HepG2 (cell line): ENCODE measurements around the gene ANKRD29. TPM values are rescaled to one million over a fixed set of nuclear protein-coding genes. Genes with fewer than 3 reads are reported as not detected.
A peak's percentile ranks its signal among the peaks of the same experiment; 100 is the strongest.

Experiments
- ATAC-seq: fragments of 200-7000 bp; cut with Tn5 transposase; 3 replicates; pipeline ENCODE4 v1.9.1; 2020; ENCODE audit warnings: mild to moderate bottlenecking, moderate library complexity
- BruUV-seq: library from RNA; stranded (reverse); fragments of 400-500 nt; replicated peaks from 2 replicates; lab custom pipeline; 2021; lab: Mats Ljungman, UMichigan
- CTCF ChIA-PET: fragments of 300-600 bp; formaldehyde crosslinking; extraction: SDS; loops from one replicate; lab custom pipeline; 2021; ENCODE audit warnings: low total read pairs, inconsistent platforms, low intra/inter-chr PET ratio; lab: Yijun Ruan, JAX
- POLR2A ChIA-PET: fragments of 350-600 bp; sonication (Branson Sonifier 250); formaldehyde crosslinking; loops from one replicate; lab custom pipeline; 2020; ENCODE audit warnings: antibody characterized with exemption, inconsistent platforms; lab: Yijun Ruan, JAX
- DNase-seq: peaks from one replicate; pipeline ENCODE4 v3.0.0-alpha.2; 2015; ENCODE audit warnings: low spot score
- FAIRE-seq: peaks from 3 replicates; lab custom pipeline; 2011; peaks lifted over from hg19 to GRCh38; lab: Jason Lieb, UNC
- H2AFZ ChIP-seq: one replicate; pipeline ENCODE4 v1.6.1; 2011; ENCODE audit warnings: low read length, inconsistent platforms
- H3K27ac ChIP-seq: fragments of 300-600 bp; 3 replicates; pipeline ENCODE4 v1.8.0; 2011; ENCODE audit warnings: mixed run types, mild to moderate bottlenecking, mixed read lengths, low read length, inconsistent platforms; ENCODE audit not compliant: insufficient read depth; ENCODE audit errors: extremely low read length
- H3K27me3 ChIP-seq, 2 experiments: fragments of 200-600 bp in 1 of 2; 2 replicates in 1 of 2; 3 replicates in 1 of 2; pipeline versions ENCODE4 v1.6.0 to v1.8.0; 2011; ENCODE audit warnings: low read length in 2 of 2, mild to moderate bottlenecking in 2 of 2, moderate library complexity in 2 of 2, inconsistent platforms in 1 of 2; ENCODE audit not compliant: insufficient read depth in 2 of 2, control insufficient read depth in 1 of 2
- H3K36me3 ChIP-seq, 2 experiments: fragments of 200-600 bp in 1 of 2; replicated peaks in 1 of 2; 2 replicates in 1 of 2; 3 replicates in 1 of 2; pipeline versions ENCODE4 v1.5.1 to v1.8.0; 2011; ENCODE audit warnings: low read length in 2 of 2, inconsistent platforms in 1 of 2; ENCODE audit not compliant: insufficient read depth in 2 of 2, control insufficient read depth in 1 of 2
- H3K4me1 ChIP-seq: 2 replicates; pipeline ENCODE4 v1.5.1; 2012; ENCODE audit warnings: low read length, inconsistent platforms; ENCODE audit not compliant: insufficient read depth
- H3K4me2 ChIP-seq: 2 replicates; pipeline ENCODE4 v1.6.0; 2011; ENCODE audit warnings: low read depth, low read length, inconsistent platforms
- H3K4me3 ChIP-seq, 3 experiments: fragments of 200-600 bp in 1 of 3; sonication (generic), shearing (Covaris generic) in 1 of 3; replicated peaks in 1 of 3; 2 replicates each; pipeline ENCODE4 v1.5.1; 2011 to 2016; ENCODE audit warnings: low read length in 3 of 3, inconsistent platforms in 2 of 3, low read depth in 2 of 3, mild to moderate bottlenecking in 2 of 3, control low read depth in 1 of 3, mixed read lengths in 1 of 3; ENCODE audit not compliant: insufficient read depth in 1 of 3
- H3K79me2 ChIP-seq: one replicate; pipeline ENCODE4 v1.6.1; 2011; ENCODE audit warnings: low read length, inconsistent platforms; ENCODE audit not compliant: insufficient read depth
- H3K9ac ChIP-seq: 2 replicates; pipeline ENCODE4 v1.6.0; 2011; ENCODE audit warnings: mild to moderate bottlenecking, low read depth, low read length, inconsistent platforms; ENCODE audit not compliant: insufficient read depth
- H3K9me3 ChIP-seq: 2 replicates; pipeline ENCODE4 v1.5.1; 2012; ENCODE audit warnings: mild to moderate bottlenecking, low read length
- H4K20me1 ChIP-seq: 2 replicates; pipeline ENCODE4 v1.6.0; 2011; ENCODE audit warnings: inconsistent platforms, mild to moderate bottlenecking, low read length, moderate library complexity; ENCODE audit not compliant: insufficient read depth
- DNMT3B ChIP-seq: conservative IDR thresholded peaks from 2 replicates; pipeline ENCODE4 v1.6.1; 2016; ENCODE audit warnings: missing biosample characterization, control low read depth
- FOSL1 ChIP-seq: sonication (generic); formaldehyde crosslinking; IDR thresholded peaks from 2 replicates; pipeline ENCODE4 v1.9.0; 2021; ENCODE audit warnings: missing genetic modification reagents, borderline replicate concordance
- GFI1 ChIP-seq: sonication (generic); formaldehyde crosslinking; IDR thresholded peaks from 2 replicates; pipeline ENCODE4 v1.5.0; 2020; ENCODE audit warnings: missing genetic modification reagents, mild to moderate bottlenecking, borderline replicate concordance
- NCOA2 ChIP-seq: sonication (generic); formaldehyde crosslinking; IDR thresholded peaks from 2 replicates; pipeline ENCODE4 v1.8.0; 2022; ENCODE audit warnings: inconsistent platforms
- NFE2 ChIP-seq: sonication (generic); formaldehyde crosslinking; IDR thresholded peaks from 2 replicates; pipeline ENCODE4 v1.4.0; 2020; ENCODE audit warnings: missing genetic modification reagents
- NFYC ChIP-seq: IDR thresholded peaks from 2 replicates; pipeline ENCODE4 v1.6.1; 2016; ENCODE audit warnings: missing genetic modification reagents, missing compliant biosample characterization
- PPARG ChIP-seq: conservative IDR thresholded peaks from 2 replicates; pipeline ENCODE4 v1.6.1; 2016; ENCODE audit warnings: missing biosample characterization, missing genetic modification reagents
- STAG1 ChIP-seq: sonication (generic); formaldehyde crosslinking; IDR thresholded peaks from 2 replicates; pipeline ENCODE4 v1.4.0; 2020; ENCODE audit warnings: missing genetic modification reagents
- THAP11 ChIP-seq: IDR thresholded peaks from 2 replicates; pipeline ENCODE4 v1.6.1; 2016; ENCODE audit warnings: missing biosample characterization, missing genetic modification reagents
- ZNF251 ChIP-seq: sonication (generic); formaldehyde crosslinking; IDR thresholded peaks from 2 replicates; pipeline ENCODE4 v1.9.0; 2021; ENCODE audit warnings: mild to moderate bottlenecking, missing genetic modification reagents
- ZNF720 ChIP-seq: sonication (generic); formaldehyde crosslinking; IDR thresholded peaks from 2 replicates; pipeline ENCODE4 v1.4.0; 2020; ENCODE audit warnings: missing genetic modification reagents
- ZNF776 ChIP-seq: sonication (generic); formaldehyde crosslinking; IDR thresholded peaks from 2 replicates; pipeline ENCODE4 v1.4.0; 2020; ENCODE audit warnings: mild to moderate bottlenecking, missing genetic modification reagents
- WGBS: methylation state at CpG from one replicate; pipeline ENCODE4 v1.1.6; 2017; ENCODE audit warnings: low lambda C conversion rate; 5-methylcytosine and 5-hydroxymethylcytosine counted together
- in situ Hi-C: cut with HindIII; loops from 2 replicates; pipeline ENCODE4 v1.10.0; 2017; ENCODE audit warnings: low pct_unique_long_range_greater_than_20kb; ENCODE audit not compliant: extremely low pct_ligation_motif_present
- intact Hi-C: fragments of 100-400 bp; cut with micrococcal nuclease; formaldehyde crosslinking; loops from one replicate; pipeline ENCODE4 v1.10.0; 2022; ENCODE audit not compliant: unreplicated experiment
- polyA plus RNA-seq, 8 experiments: library from polyadenylated mRNA; depleted of rRNA in 3 of 8; stranded (reverse) in 7 of 8; unstranded in 1 of 8; fragments of >200 nt; fragmentation: Illumina TruSeq in 4 of 8; extraction: Trizol in 4 of 8; gene quantifications; 2 replicates each; pipeline versions ENCODE4 v1.2.1 to v1.2.3, GENCODE V29; 2011 to 2016; ENCODE audit warnings: low read depth in 4 of 8, missing spikeins in 1 of 8, mixed read lengths in 1 of 8; ENCODE audit not compliant: insufficient read depth in 1 of 8
- total RNA-seq, 5 experiments: library from RNA; depleted of rRNA; stranded (reverse); fragments of >200 nt; fragmentation: Illumina TruSeq; extraction: Trizol; gene quantifications; 2 replicates each; pipeline ENCODE4 v1.2.3, GENCODE V29; 2016; ENCODE audit warnings: low read depth in 1 of 5

ANKRD29 gene
- total and polyA plus RNA-seq, 2 of the 13 experiments (the other 11 are each of a cell fraction or from before 2014, with no cell fraction given): not detected

DNA sequence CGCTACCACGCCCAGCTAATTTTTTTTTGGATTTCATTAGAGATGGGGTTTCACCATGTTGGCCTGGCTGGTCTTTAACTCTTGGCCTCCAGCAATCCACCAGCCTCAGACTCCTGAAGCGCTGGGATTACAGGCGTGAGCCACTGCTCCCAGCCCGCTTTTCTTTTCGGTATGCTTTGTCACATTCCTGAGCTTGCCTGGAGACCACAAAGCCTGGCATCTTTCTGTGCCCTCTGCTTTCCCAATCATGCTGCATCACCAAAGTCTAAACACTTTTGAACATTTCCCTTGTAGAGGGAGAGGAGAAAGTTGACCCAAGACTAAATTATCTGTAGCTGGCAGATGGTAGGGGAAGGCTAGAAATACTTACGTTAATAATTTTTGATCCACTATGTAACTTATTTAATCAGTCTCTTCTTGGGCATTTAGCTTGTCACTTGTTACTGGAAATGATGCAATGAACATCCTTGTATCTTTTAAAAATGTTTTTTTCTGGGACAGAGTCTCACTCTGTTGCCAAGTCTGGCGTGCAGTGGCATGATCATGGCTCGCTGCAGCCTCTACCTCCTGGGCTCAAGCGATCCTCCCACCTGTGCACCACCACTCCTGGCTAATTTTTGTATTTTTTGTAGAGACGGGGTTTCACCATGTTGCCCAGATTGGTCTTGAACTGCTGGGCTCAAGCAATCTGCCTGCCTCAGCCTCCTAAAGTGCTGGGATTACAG lies 73.7 kb downstream of the ANKRD29 start:
- FAIRE-seq (no peak), DNase-seq (peak; percentile 31), ATAC-seq (no peak)
- BruUV-seq: no TSS peak
- Histone ChIP-seq H3K9ac (no peak overlapping the region), H3K4me3 (peak overlapping the region in 1 of 3 experiments; percentile 46; a peak in 1 of 6 replicates), H3K9me3 (no peaks in the 10 kb centered on the region), H3K4me1 (peaks cover 33% of the 10 kb centered on the region), H3K36me3 (no peaks in the 10 kb centered on the region), H2AFZ (no peak overlapping the region), H3K27ac (no peak overlapping the region), H3K4me2 (peak overlapping the region; percentile 42; the same call in 1 of the 2 replicates), H4K20me1 (no peaks in the 10 kb centered on the region), H3K27me3 (peaks cover 0 to 5% of the 10 kb centered on the region in 2 experiments; a peak in 1 of 5 replicates), H3K79me2 (peaks cover 21% of the 10 kb centered on the region)
- ChIA-PET POLR2A (interaction anchor here (0.8 kb wide), 1 partner anchor 39 kb away, joined by 3 read pairs; no protein-coding TSS in a partner anchor), CTCF (interaction anchor here (1.7 kb wide), 1 partner anchor 73 kb away, joined by 3 read pairs; no protein-coding TSS in a partner anchor)
- intact Hi-C loops (no loop called here), in situ Hi-C loops (loop anchor here (5.0 kb wide), 2 partner anchors 42 to 72 kb away; no protein-coding TSS in a partner anchor)
- no peak for TF ChIP-seq DNMT3B (CRISPR knock-in tag)
- no peak for TF ChIP-seq FOSL1 (CRISPR knock-in tag)
- no peak for TF ChIP-seq ZNF720
- no peak for TF ChIP-seq NCOA2 (CRISPR knock-in tag)
- TF ChIP-seq NFYC (CRISPR knock-in tag): no peak
- TF ChIP-seq GFI1 (CRISPR knock-in tag): no peak
- no peak for TF ChIP-seq PPARG (CRISPR knock-in tag)
- no peak for TF ChIP-seq STAG1 (CRISPR knock-in tag)
- TF ChIP-seq NFE2 (CRISPR knock-in tag): no peak
- no peak for TF ChIP-seq THAP11
- TF ChIP-seq ZNF251 (CRISPR knock-in tag): no peak
- TF ChIP-seq ZNF776 (CRISPR knock-in tag): no peak
- WGBS: 24% methylated on average over 11 of the region's 11 CpGs
